Measurements from ENCODE around the gene PAK5. TPM values are rescaled to one million over a fixed set of nuclear protein-coding genes. Genes with fewer than 3 reads are reported as not detected.

Gene PAK5
- total and polyA plus RNA-seq, 12 donors = 0.04 TPM; not detected in 11

DNA sequence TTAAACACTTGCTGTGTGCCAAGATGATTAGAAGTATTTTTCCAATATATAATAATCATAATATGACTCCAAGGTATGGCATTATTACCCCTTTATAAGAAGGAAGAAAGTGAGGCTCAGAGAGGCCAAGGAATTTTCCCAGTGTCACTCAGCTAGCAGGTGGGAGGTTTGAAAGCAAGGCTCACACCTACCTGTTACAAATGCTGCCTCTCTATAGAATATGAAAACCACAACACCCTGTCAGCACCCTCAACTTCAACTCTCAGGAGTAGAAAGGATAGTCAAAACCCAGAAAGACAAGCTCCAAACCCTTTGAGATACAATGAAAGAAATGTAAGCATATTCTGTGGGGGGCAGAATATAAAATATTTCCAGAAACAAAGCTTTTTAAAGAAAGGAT is 247.8 kb downstream of the PAK5 start:
- DNase-seq (no peak), ATAC-seq (no peak)
- no peak overlapping the region for H3K27ac ChIP-seq
- no peaks in the 10 kb centered on the region for H3K9me3 ChIP-seq
- no peaks in the 10 kb centered on the region for H3K36me3 ChIP-seq
- TF ChIP-seq, protein P1, sequence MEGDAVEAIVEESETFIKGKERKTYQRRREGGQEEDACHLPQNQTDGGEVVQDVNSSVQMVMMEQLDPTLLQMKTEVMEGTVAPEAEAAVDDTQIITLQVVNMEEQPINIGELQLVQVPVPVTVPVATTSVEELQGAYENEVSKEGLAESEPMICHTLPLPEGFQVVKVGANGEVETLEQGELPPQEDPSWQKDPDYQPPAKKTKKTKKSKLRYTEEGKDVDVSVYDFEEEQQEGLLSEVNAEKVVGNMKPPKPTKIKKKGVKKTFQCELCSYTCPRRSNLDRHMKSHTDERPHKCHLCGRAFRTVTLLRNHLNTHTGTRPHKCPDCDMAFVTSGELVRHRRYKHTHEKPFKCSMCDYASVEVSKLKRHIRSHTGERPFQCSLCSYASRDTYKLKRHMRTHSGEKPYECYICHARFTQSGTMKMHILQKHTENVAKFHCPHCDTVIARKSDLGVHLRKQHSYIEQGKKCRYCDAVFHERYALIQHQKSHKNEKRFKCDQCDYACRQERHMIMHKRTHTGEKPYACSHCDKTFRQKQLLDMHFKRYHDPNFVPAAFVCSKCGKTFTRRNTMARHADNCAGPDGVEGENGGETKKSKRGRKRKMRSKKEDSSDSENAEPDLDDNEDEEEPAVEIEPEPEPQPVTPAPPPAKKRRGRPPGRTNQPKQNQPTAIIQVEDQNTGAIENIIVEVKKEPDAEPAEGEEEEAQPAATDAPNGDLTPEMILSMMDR (IDR thresholded peaks at IDR 0.05) = no peak
- intact Hi-C loops (cut with DNase I) = no loop called here
- H3K27me3 ChIP-seq = peaks cover 0 to 8% (median 1%) of the 10 kb centered on the region in 7 donors
- no peaks in the 10 kb centered on the region for H3K4me1 ChIP-seq
- no peak overlapping the region for H3K4me3 ChIP-seq

DNA sequence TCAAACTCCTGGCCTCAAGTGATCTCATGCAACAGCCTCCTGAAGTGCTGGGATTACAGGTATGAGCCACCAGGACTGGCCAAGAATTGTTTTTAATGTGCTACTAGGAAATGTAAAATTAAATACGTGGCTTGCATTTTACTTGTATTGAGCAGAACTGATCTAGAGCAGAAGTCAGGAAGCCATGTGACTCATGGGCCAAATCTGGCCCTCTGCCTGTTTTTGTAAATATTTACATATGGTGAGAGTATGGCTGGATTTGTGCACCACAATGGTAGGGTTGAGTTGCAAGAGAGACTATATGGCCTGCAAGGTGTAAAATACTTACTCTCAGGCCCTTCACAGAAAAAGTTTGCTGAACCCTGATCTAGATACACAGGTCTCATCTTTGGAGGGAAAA is 248.7 kb downstream of the PAK5 start:
- Histone ChIP-seq H3K4me1 (no peaks in the 10 kb centered on the region), H3K36me3 (no peaks in the 10 kb centered on the region), H3K27me3 (peaks cover 0 to 11% (median 7%) of the 10 kb centered on the region in 7 donors), H3K9me3 (no peaks in the 10 kb centered on the region), H3K4me3 (no peak overlapping the region), H3K27ac (no peak overlapping the region)
- WGBS, 2 donors = 70 to 85% methylated on average over 1 of the region's 1 CpG
- DNase-seq (no peak), ATAC-seq (no peak)
- TF ChIP-seq, protein P1 (IDR thresholded peaks at IDR 0.05) = no peak
- intact Hi-C loops (cut with DNase I) = no loop called here

DNA sequence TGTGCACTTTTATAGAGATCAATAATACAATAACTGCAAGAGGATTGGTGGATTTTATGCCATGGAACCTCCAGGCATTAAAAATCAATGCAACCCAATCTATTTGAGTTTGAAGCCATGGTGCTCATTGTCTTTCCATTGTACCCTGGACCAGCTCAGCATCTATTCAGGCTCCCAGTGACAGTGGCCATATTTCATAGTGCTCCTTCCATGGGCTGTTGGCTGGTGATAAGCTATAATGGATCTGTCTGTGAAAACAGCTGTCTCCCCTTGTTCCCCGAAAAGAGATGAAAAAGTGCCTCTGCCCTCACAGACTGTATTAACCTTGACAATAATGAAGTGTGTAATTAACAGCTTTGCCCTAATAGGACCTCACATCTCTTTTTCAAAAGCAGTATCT is 250.2 kb downstream of the PAK5 start:
- no peak for DNase-seq
- 66 to 73% methylated on average over 1 of the region's 1 CpG for WGBS, 2 donors
- peaks cover 0 to 13% (median 7%) of the 10 kb centered on the region in 7 donors for H3K27me3 ChIP-seq
- no peaks in the 10 kb centered on the region for H3K4me1 ChIP-seq
- TF ChIP-seq, protein P1 (IDR thresholded peaks at IDR 0.05) = no peak
- no peaks in the 10 kb centered on the region for H3K36me3 ChIP-seq
- intact Hi-C loops (cut with DNase I) = no loop called here
- no peak overlapping the region for H3K4me3 ChIP-seq
- no peaks in the 10 kb centered on the region for H3K9me3 ChIP-seq
- no peak overlapping the region for H3K27ac ChIP-seq
- no peak for ATAC-seq

DNA sequence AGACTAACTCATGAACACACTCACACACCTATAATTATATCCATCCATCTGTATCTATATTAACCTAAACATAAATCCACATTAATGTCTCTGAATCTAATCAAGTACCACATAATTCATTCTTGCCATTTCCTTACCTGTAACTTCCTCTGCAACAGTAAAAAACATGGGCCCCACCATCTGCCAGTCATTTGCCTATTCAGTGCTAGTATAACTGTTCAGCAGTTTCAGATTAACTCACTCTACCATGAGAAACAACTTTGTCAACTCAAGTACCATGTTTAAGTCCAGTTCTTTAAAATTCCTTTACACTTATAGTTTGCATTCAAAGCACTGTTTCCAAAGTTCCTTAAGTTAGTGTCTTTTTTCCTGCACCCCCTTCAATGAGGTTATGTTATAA is 255.7 kb downstream of the PAK5 start:
- Histone ChIP-seq H3K36me3 (no peaks in the 10 kb centered on the region), H3K4me3 (no peak overlapping the region), H3K27me3 (peaks cover 0 to 13% (median 0%) of the 10 kb centered on the region in 7 donors), H3K9me3 (no peaks in the 10 kb centered on the region), H3K4me1 (no peaks in the 10 kb centered on the region), H3K27ac (no peak overlapping the region)
- DNase-seq = no peak
- intact Hi-C loops (cut with DNase I) = no loop called here
- TF ChIP-seq, protein P1 (IDR thresholded peaks at IDR 0.05) = no peak
- ATAC-seq = no peak

DNA sequence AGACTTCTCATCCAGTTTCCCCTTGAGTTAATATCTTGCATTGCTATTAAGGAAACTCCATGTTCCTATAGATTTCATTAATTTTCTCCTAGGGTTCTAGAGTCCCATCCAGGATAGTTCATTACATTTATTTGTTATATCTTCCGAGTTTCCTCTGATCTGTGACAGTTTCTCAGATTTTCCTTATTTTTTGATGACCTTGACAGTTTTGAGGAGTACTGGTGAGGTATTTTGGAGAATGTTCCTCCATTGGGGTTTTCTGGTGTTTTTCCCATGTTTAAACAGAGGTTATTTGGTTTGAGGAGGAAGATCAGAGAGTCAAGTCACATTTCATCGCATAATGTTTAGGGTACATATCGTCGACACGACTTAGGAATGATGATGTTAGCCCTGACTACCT is 256.7 kb downstream of the PAK5 start:
- Histone ChIP-seq H3K27me3 (peaks cover 0 to 13% (median 0%) of the 10 kb centered on the region in 7 donors), H3K4me1 (no peaks in the 10 kb centered on the region), H3K4me3 (no peak overlapping the region), H3K27ac (no peak overlapping the region), H3K9me3 (no peaks in the 10 kb centered on the region), H3K36me3 (no peaks in the 10 kb centered on the region)
- no peak for DNase-seq
- intact Hi-C loops (cut with DNase I) = no loop called here
- WGBS, 2 donors = 80 to 83% methylated on average over 5 of the region's 5 CpGs
- TF ChIP-seq, protein P1 (IDR thresholded peaks at IDR 0.05) = no peak
- no peak for ATAC-seq
